Psoas muscle (tissue), 8 donors: ENCODE measurements around the gene STK39. TPM values are rescaled to one million over a fixed set of nuclear protein-coding genes. Genes with fewer than 3 reads are reported as not detected.

Source experiments
- ATAC-seq, 4 donors: fragments of 200-7000 bp; cut with Tn5 transposase; one replicate each; pipeline ENCODE4 v1.9.1; 2020; ENCODE audit warnings: moderate library complexity in 3 of 4, mild to moderate bottlenecking in 2 of 4
- DNase-seq, 2 donors: peaks; one replicate each; pipeline ENCODE4 v3.0.0-alpha.2; 2020
- H3K27ac ChIP-seq: fragments of 200-600 bp; one replicate; pipeline ENCODE4 v1.8.0; 2022
- H3K27me3 ChIP-seq, 3 donors: fragments of 200-600 bp in 1 of 3; one replicate each; pipeline versions ENCODE4 v1.6.1 to v1.8.0; 2013 to 2022; ENCODE audit warnings: low read length in 2 of 3, mild to moderate bottlenecking in 2 of 3, moderate library complexity in 1 of 3; ENCODE audit not compliant: insufficient read depth in 3 of 3
- H3K36me3 ChIP-seq, 2 donors: fragments of 200-600 bp in 1 of 2; one replicate each; pipeline versions ENCODE4 v1.6.1 to v1.8.0; 2013 to 2022; ENCODE audit warnings: low read depth in 1 of 2, mild to moderate bottlenecking in 1 of 2, moderate library complexity in 1 of 2; ENCODE audit not compliant: insufficient read depth in 1 of 2
- H3K4me1 ChIP-seq: fragments of 200-600 bp; one replicate; pipeline ENCODE4 v1.8.0; 2022
- H3K4me3 ChIP-seq: fragments of 200-600 bp; one replicate; pipeline ENCODE4 v1.8.0; 2022; ENCODE audit warnings: mild to moderate bottlenecking
- H3K9me3 ChIP-seq: fragments of 200-600 bp; one replicate; pipeline ENCODE4 v1.8.0; 2022
- WGBS, 3 donors: extraction: QIAGEN DNeasy Blood & Tissue Kit; methylation state at CpG; one replicate each; pipeline versions ENCODE4 v1.1.6 to v1.1.7; 2013; 5-methylcytosine and 5-hydroxymethylcytosine counted together
- intact Hi-C, 2 donors: fragments of 100-400 bp; cut with DNase I; formaldehyde crosslinking; loops; one replicate each; pipeline versions ENCODE4 v1.11.0 to v1.14.2; 2022
- polyA plus RNA-seq, 3 donors: library from polyadenylated mRNA; stranded (reverse); fragments of 200-250 nt; gene quantifications; one replicate each; pipeline ENCODE4 v1.2.3, GENCODE V29; 2013
- total RNA-seq, 4 donors: library from RNA; stranded (reverse); fragmentation: NEBNext Ultra II Directional in 2 of 4; extraction: Animal tissue kit (Norgen Biotek cat#: 25700) in 2 of 4; gene quantifications; one replicate each; pipeline versions ENCODE4 v1.2.1 to v1.2.4, GENCODE V29; 2021 to 2023
- TF ChIP-seq, protein P1 (sequence below): fragments of 200-600 bp; IDR thresholded peaks from one replicate; pipeline ENCODE4 v1.8.0; 2022; ENCODE audit warnings: antibody characterized with exemption
- donor health status: healthy with polysubstance abuse.
- donor health status: DM: no; HTN: no; CAD: no; lungs with moderate emphysema.
- donor health status: Bipolar disorder and iron deficiency.
- donor health status: healthy.
- donor health status: DM: yes; HTN: yes; CAD: no.
- donor health status: DM: no; HTN: no; CAD: no.
- donor health status: DM: no; HTN: no; CAD: no.
- donor health status: DM: yes; HTN: yes; CAD: no.

The STK39 gene
- total and polyA plus RNA-seq, 7 donors: 2.3 to 10.0 (median 4.9) TPM

DNA sequence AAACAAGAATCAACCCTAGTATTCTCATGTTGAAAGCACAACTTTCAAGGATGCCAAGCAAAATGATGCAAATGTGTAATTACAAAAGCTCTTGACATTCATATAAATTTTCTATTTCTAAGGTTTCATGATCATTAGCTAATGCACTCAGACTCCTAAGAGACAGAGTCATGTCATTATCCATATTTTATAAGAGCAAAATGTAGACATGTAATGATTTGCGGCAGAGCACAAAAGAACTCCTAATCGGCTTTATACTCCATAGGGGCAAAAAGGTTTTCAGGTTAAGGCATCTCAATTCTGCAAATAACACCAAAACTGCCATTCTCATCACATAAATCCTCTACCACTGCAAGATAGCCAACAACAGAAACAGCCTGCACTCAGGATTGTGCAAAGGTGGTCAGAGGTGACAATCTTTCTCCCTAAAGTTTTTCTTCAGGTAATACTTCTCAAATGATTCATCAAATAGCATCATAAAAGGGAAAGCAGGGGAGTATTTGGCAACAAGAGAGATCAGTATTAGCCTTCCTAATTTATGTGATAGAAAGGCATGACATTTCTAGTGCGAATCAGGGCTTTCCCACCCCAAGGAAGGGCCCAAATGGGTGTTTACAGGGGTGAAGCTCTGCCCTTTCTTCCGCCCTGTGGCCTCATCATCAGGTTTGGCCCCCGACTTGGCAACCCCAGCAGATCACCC, 64.7 kb downstream of the STK39 start:
- intact Hi-C loops: no loop called here
- TF ChIP-seq, protein P1, sequence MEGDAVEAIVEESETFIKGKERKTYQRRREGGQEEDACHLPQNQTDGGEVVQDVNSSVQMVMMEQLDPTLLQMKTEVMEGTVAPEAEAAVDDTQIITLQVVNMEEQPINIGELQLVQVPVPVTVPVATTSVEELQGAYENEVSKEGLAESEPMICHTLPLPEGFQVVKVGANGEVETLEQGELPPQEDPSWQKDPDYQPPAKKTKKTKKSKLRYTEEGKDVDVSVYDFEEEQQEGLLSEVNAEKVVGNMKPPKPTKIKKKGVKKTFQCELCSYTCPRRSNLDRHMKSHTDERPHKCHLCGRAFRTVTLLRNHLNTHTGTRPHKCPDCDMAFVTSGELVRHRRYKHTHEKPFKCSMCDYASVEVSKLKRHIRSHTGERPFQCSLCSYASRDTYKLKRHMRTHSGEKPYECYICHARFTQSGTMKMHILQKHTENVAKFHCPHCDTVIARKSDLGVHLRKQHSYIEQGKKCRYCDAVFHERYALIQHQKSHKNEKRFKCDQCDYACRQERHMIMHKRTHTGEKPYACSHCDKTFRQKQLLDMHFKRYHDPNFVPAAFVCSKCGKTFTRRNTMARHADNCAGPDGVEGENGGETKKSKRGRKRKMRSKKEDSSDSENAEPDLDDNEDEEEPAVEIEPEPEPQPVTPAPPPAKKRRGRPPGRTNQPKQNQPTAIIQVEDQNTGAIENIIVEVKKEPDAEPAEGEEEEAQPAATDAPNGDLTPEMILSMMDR: no peak
- Histone ChIP-seq H3K36me3 (no peaks in the 10 kb centered on the region), H3K4me3 (no peak overlapping the region), H3K27me3 (no peaks in the 10 kb centered on the region), H3K9me3 (no peaks in the 10 kb centered on the region), H3K27ac (no peak overlapping the region), H3K4me1 (no peaks in the 10 kb centered on the region)
- no peak for ATAC-seq
- DNase-seq: no peak
- WGBS, 3 donors: 93 to 94% (median 94%) methylated on average over 5 of the region's 5 CpGs

DNA sequence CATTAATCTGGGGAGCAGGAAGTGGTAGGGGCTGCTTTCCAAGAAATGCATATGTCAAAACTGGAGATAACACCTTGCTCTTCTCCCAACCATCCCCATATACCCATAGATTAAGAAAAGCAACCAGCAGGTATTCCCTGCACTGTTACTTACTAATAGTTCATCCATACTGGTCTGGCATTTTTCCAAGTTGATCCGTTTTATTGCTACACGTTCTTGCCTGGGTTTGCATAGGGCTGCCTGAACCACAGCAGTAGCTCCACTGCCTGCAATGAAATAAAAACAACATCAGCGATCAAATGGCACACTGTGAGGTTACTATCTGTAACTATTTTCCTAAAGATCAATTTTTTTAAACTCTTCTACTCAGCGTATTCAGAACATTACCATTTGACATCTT, 65.6 kb downstream of the STK39 start:
- H3K4me1 ChIP-seq: no peaks in the 10 kb centered on the region
- H3K36me3 ChIP-seq: no peaks in the 10 kb centered on the region
- 82 to 87% (median 83%) methylated on average over 4 of the region's 4 CpGs for WGBS, 3 donors
- H3K27me3 ChIP-seq: no peaks in the 10 kb centered on the region
- intact Hi-C loops: no loop called here
- no peak for ATAC-seq
- no peak for DNase-seq
- H3K9me3 ChIP-seq: no peaks in the 10 kb centered on the region
- TF ChIP-seq, protein P1: no peak
- no peak overlapping the region for H3K27ac ChIP-seq
- H3K4me3 ChIP-seq: no peak overlapping the region

DNA sequence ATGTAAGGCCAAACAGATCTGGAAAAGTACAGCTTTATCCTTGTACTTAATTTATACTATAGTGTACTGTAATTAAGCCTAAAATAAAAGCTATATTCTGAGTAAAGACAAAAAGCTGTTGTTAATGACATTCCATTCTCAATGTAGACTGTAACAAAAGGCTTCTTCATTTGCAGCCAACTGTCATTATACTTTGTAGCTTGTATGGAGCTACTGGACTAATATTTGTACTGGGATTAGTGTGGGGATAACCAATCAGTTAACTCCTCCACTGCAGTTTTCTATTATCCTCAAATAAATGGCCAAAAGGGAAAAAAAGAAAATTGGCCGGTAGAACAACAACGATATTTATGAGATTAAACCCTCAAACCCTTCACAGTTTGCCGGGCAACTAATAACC, 66.5 kb downstream of the STK39 start:
- TF ChIP-seq, protein P1: no peak
- no peak overlapping the region for H3K4me3 ChIP-seq
- H3K27ac ChIP-seq: no peak overlapping the region
- ATAC-seq (no peak), DNase-seq (no peak)
- intact Hi-C loops: no loop called here
- H3K36me3 ChIP-seq: no peaks in the 10 kb centered on the region
- WGBS, 3 donors: 37 to 54% (median 42%) methylated on average over 3 of the region's 3 CpGs
- H3K27me3 ChIP-seq: no peaks in the 10 kb centered on the region
- no peaks in the 10 kb centered on the region for H3K4me1 ChIP-seq
- H3K9me3 ChIP-seq: no peaks in the 10 kb centered on the region

DNA sequence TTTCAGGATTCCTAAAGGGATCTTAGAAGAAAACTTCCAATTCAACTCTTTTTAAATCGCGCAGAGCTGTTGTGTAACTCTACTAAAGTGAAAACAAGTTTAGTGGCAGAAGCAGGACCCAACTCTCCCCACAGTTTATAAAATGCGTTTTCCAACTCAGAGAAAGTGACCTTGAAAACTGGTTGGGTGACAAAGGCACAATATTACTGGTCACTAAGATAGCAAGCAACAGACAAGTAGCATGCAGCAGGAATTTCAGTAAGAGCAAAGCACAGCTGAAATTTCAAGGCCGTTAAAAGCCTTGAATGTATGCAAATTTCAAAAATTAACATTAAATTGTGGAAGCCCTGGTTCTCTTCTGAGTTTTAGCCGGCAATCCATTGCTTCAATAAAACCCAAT, 66.9 kb downstream of the STK39 start:
- H3K36me3 ChIP-seq: no peaks in the 10 kb centered on the region
- no peaks in the 10 kb centered on the region for H3K9me3 ChIP-seq
- intact Hi-C loops: no loop called here
- no peaks in the 10 kb centered on the region for H3K27me3 ChIP-seq
- ATAC-seq (no peak), DNase-seq (no peak)
- no peak overlapping the region for H3K27ac ChIP-seq
- H3K4me3 ChIP-seq: no peak overlapping the region
- TF ChIP-seq, protein P1: no peak
- 83 to 90% (median 86%) methylated on average over 5 of the region's 5 CpGs for WGBS, 3 donors
- no peaks in the 10 kb centered on the region for H3K4me1 ChIP-seq

DNA sequence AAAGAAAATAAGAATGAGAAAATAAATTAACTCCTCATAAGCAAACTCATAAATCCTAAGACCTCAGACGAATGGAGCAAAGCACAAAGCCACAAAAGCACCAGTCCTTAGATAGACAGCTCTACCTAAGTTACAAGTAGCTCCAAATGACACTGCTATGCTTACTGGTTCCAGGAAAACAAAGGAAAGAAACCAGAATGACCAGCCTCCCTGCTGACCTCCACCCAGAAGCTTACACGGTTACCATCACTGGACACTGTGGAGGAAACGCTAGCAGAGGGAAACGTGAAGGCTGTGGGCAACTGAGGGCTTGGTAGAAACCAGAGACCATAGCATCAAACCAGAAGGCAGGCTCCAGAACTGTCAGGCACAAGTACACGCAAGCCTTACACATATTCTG, 67.8 kb downstream of the STK39 start:
- WGBS, 3 donors: 81 to 98% (median 93%) methylated on average over 5 of the region's 5 CpGs
- ATAC-seq: no peak
- intact Hi-C loops: no loop called here
- no peak for DNase-seq
- Histone ChIP-seq H3K9me3 (no peaks in the 10 kb centered on the region), H3K27me3 (no peaks in the 10 kb centered on the region), H3K27ac (no peak overlapping the region), H3K4me1 (no peaks in the 10 kb centered on the region), H3K4me3 (no peak overlapping the region), H3K36me3 (no peaks in the 10 kb centered on the region)
- TF ChIP-seq, protein P1: no peak
